GM12878 (cell line): ENCODE data around the gene FNDC11. TPM values are rescaled to one million over a fixed set of nuclear protein-coding genes. Genes with fewer than 3 reads are reported as not detected.

ENCODE experiments used
- ATAC-seq: fragments of 200-7000 bp; cut with Tn5 transposase; 3 replicates; pipeline ENCODE4 v1.9.1; 2020; ENCODE audit warnings: mild to moderate bottlenecking, moderate library complexity
- BruUV-seq: library from RNA; stranded (reverse); fragments of 400-500 nt; replicated peaks from 2 replicates; lab custom pipeline; 2021; lab: Mats Ljungman, UMichigan
- CTCF ChIA-PET: fragments of 300-600 bp; sonication (Branson Sonifier 250); formaldehyde crosslinking; extraction: SDS; loops from one replicate; lab custom pipeline; 2021; ENCODE audit warnings: inconsistent platforms; lab: Yijun Ruan, JAX
- POLR2A ChIA-PET: fragments of 350-600 bp; formaldehyde crosslinking; extraction: SDS; loops from one replicate; lab custom pipeline; 2021; ENCODE audit warnings: inconsistent platforms; lab: Charles Lee
- RAD21 ChIA-PET: fragments of 300-600 bp; sonication (Branson Sonifier 250); formaldehyde crosslinking; loops from one replicate; lab custom pipeline; 2023; ENCODE audit warnings: antibody characterized with exemption; ENCODE audit not compliant: unreplicated experiment; lab: Charles Lee
- SMC1A ChIA-PET: fragments of 300-600 bp; sonication (Branson Sonifier 250); formaldehyde crosslinking; loops from one replicate; lab custom pipeline; 2023; ENCODE audit not compliant: unreplicated experiment, uncharacterized antibody; lab: Charles Lee
- DNase-seq: peaks from one replicate; pipeline ENCODE4 v3.0.0-alpha.2; 2011; ENCODE audit warnings: low read depth, low spot score
- FAIRE-seq: peaks from 3 replicates; lab custom pipeline; 2011; peaks lifted over from hg19 to GRCh38; lab: Jason Lieb, UNC
- H2AFZ ChIP-seq: 2 replicates; pipeline ENCODE4 v1.6.0; 2011; ENCODE audit warnings: low read depth, low read length, control low read depth; ENCODE audit not compliant: control insufficient read depth
- H3K27ac ChIP-seq: 2 replicates; pipeline ENCODE4 v1.5.1; 2011; ENCODE audit warnings: control low read depth; ENCODE audit not compliant: control insufficient read depth, insufficient read depth
- H3K27me3 ChIP-seq, 2 experiments: replicated peaks in 1 of 2; 2 replicates each; pipeline versions ENCODE4 v1.6.0 to v1.6.1; 2011; ENCODE audit warnings: low read length in 1 of 2; ENCODE audit not compliant: control insufficient read depth in 2 of 2, insufficient read depth in 2 of 2
- H3K36me3 ChIP-seq, 2 experiments: 2 replicates each; pipeline ENCODE4 v1.5.1; 2011; ENCODE audit warnings: low read length in 1 of 2; ENCODE audit not compliant: control insufficient read depth in 2 of 2, insufficient read depth in 2 of 2
- H3K4me1 ChIP-seq: 2 replicates; pipeline ENCODE4 v1.6.1; 2011; ENCODE audit warnings: mild to moderate bottlenecking, low read length, moderate library complexity, mixed read lengths; ENCODE audit not compliant: control insufficient read depth, insufficient read depth
- H3K4me2 ChIP-seq: 2 replicates; pipeline ENCODE4 v1.6.0; 2011; ENCODE audit warnings: control low read depth; ENCODE audit not compliant: control insufficient read depth, insufficient read depth
- H3K4me3 ChIP-seq: fragments of 200-600 bp; sonication (generic); 2 replicates; pipeline ENCODE4 v1.5.1; 2016
- H3K79me2 ChIP-seq: 2 replicates; pipeline ENCODE4 v1.6.0; 2011; ENCODE audit warnings: low read length; ENCODE audit not compliant: control insufficient read depth, insufficient read depth
- H3K9ac ChIP-seq: 2 replicates; pipeline ENCODE4 v1.8.0; 2011; ENCODE audit warnings: low read length, control low read depth, mixed read lengths; ENCODE audit not compliant: control insufficient read depth, insufficient read depth
- H3K9me3 ChIP-seq: replicated peaks from 3 replicates; pipeline ENCODE4 v1.5.1; 2011; ENCODE audit warnings: mild to moderate bottlenecking, low read length; ENCODE audit not compliant: control insufficient read depth, insufficient read depth
- H4K20me1 ChIP-seq: 2 replicates; pipeline ENCODE4 v1.6.0; 2011; ENCODE audit not compliant: control insufficient read depth, insufficient read depth
- BCL11A ChIP-seq: IDR thresholded peaks from 2 replicates; pipeline ENCODE4 v1.6.1; 2011; ENCODE audit warnings: low read depth, low read length
- CBX3 ChIP-seq: fragments of 200-600 bp; sonication (generic); IDR thresholded peaks from 2 replicates; pipeline ENCODE4 v1.6.1; 2016; ENCODE audit warnings: low read depth, borderline replicate concordance
- CBX5 ChIP-seq: sonication (generic); IDR thresholded peaks from 2 replicates; pipeline ENCODE4 v1.6.1; 2016; ENCODE audit warnings: low read depth, moderate library complexity, mild to moderate bottlenecking, inconsistent platforms
- CHD1 ChIP-seq: IDR thresholded peaks from 2 replicates; pipeline ENCODE4 v1.6.1; 2012; ENCODE audit warnings: low read depth, low read length, improper control_type of control experiment
- CREB1 ChIP-seq: IDR thresholded peaks from 2 replicates; pipeline ENCODE4 v1.6.1; 2012; ENCODE audit warnings: low read depth, mild to moderate bottlenecking, inconsistent platforms
- DPF2 ChIP-seq: fragments of 450-650 bp; IDR thresholded peaks from 2 replicates; pipeline ENCODE4 v1.6.1; 2017; ENCODE audit warnings: mild to moderate bottlenecking
- EP300 ChIP-seq, 2 experiments: fragments of 150-350 bp in 1 of 2; IDR thresholded peaks; 2 replicates each; pipeline ENCODE4 v1.6.1; 2011 to 2012; ENCODE audit warnings: low read depth in 2 of 2, low read length in 2 of 2, borderline replicate concordance in 1 of 2, improper control_type of control experiment in 1 of 2, inconsistent platforms in 1 of 2; ENCODE audit not compliant: control insufficient read depth in 1 of 2
- ETV6 ChIP-seq, 2 experiments: fragments of 450-650 bp in 1 of 2; IDR thresholded peaks in 1 of 2; conservative IDR thresholded peaks in 1 of 2; 2 replicates each; pipeline ENCODE4 v1.6.1; 2014; ENCODE audit warnings: antibody characterized with exemption in 1 of 2, borderline replicate concordance in 1 of 2, low read depth in 1 of 2, mild to moderate bottlenecking in 1 of 2, moderate library complexity in 1 of 2
- FOXM1 ChIP-seq: IDR thresholded peaks from 2 replicates; pipeline ENCODE4 v1.6.1; 2012; ENCODE audit warnings: low read depth, mild to moderate bottlenecking, inconsistent platforms, low read length, moderate library complexity
- GABPA ChIP-seq: IDR thresholded peaks from 2 replicates; pipeline ENCODE4 v1.6.1; 2014; ENCODE audit warnings: antibody characterized with exemption, low read depth, mild to moderate bottlenecking, inconsistent platforms
- IKZF1 ChIP-seq: fragments of 450-650 bp; conservative IDR thresholded peaks from 2 replicates; pipeline ENCODE4 v1.6.1; 2017; ENCODE audit warnings: antibody characterized with exemption, mild to moderate bottlenecking
- IKZF2 ChIP-seq, 2 experiments: fragments of 450-650 bp; IDR thresholded peaks; 2 replicates each; pipeline ENCODE4 v1.6.1; 2017; ENCODE audit warnings: mild to moderate bottlenecking in 2 of 2, moderate library complexity in 2 of 2
- JUNB ChIP-seq: IDR thresholded peaks from 2 replicates; pipeline ENCODE4 v1.6.1; 2016; ENCODE audit warnings: antibody characterized with exemption, mild to moderate bottlenecking
- KAT2A ChIP-seq: conservative IDR thresholded peaks from 2 replicates; pipeline ENCODE4 v1.6.1; 2011; ENCODE audit warnings: low read depth, low read length; ENCODE audit not compliant: control insufficient read depth
- LARP7 ChIP-seq: fragments of 450-650 bp; IDR thresholded peaks from 2 replicates; pipeline ENCODE4 v1.6.1; 2017; ENCODE audit warnings: mild to moderate bottlenecking
- NFYB ChIP-seq: IDR thresholded peaks from 2 replicates; pipeline ENCODE4 v1.6.1; 2011; ENCODE audit warnings: low read depth, mild to moderate bottlenecking, low read length, improper control_type of control experiment, moderate library complexity; ENCODE audit not compliant: insufficient read depth
- PAX8 ChIP-seq: fragments of 450-650 bp; IDR thresholded peaks from 2 replicates; pipeline ENCODE4 v1.6.1; 2017; ENCODE audit warnings: mild to moderate bottlenecking, moderate library complexity
- SPI1 ChIP-seq: IDR thresholded peaks from 2 replicates; pipeline ENCODE4 v1.6.1; 2011; ENCODE audit warnings: low read depth, mild to moderate bottlenecking, low read length, moderate library complexity, borderline replicate concordance; ENCODE audit not compliant: insufficient read depth
- TCF3 ChIP-seq: IDR thresholded peaks from 2 replicates; pipeline ENCODE4 v1.6.1; 2012; ENCODE audit warnings: low read depth, mild to moderate bottlenecking, low read length, borderline replicate concordance; ENCODE audit not compliant: insufficient read depth
- ZBED1 ChIP-seq: IDR thresholded peaks from 2 replicates; pipeline ENCODE4 v1.6.1; 2016; ENCODE audit warnings: borderline replicate concordance
- ZNF622 ChIP-seq: fragments of 450-650 bp; IDR thresholded peaks from 2 replicates; pipeline ENCODE4 v1.6.1; 2017; ENCODE audit warnings: mild to moderate bottlenecking, inconsistent platforms
- WGBS: methylation state at CpG from one replicate; pipeline ENCODE4 v1.1.6; 2016; ENCODE audit warnings: low lambda C conversion rate; ENCODE audit not compliant: insufficient replicate concordance, insufficient coverage; ENCODE audit errors: missing lambda C conversion rate; 5-methylcytosine and 5-hydroxymethylcytosine counted together
- in situ Hi-C: fragments of 300-500 bp; cut with MboI; formaldehyde crosslinking; loops from 9 replicates; pipeline ENCODE4 v1.14.3; 2018; ENCODE audit warnings: mixed read lengths
- intact Hi-C: fragments of 100-400 bp; cut with micrococcal nuclease; formaldehyde crosslinking; loops from one replicate; pipeline ENCODE4 v1.14.2; 2022; ENCODE audit not compliant: unreplicated experiment
- polyA plus RNA-seq, 11 experiments: library from polyadenylated mRNA; depleted of rRNA in 4 of 11; unstranded in 6 of 11; stranded (reverse) in 5 of 11; fragments of >200 nt; fragmentation: Nextera tagmentation in 4 of 11; fragmentation: Illumina TruSeq in 1 of 11; extraction: Ambion mirVana in 4 of 11; extraction: Trizol in 1 of 11; gene quantifications; 1 replicate in 1 of 11; 2 replicates in 10 of 11; pipeline versions ENCODE4 v1.2.1 to v1.2.3, GENCODE V29; 2011 to 2016; ENCODE audit warnings: inconsistent platforms in 2 of 11, missing spikeins in 2 of 11, low read depth in 1 of 11
- total RNA-seq, 4 experiments: library from RNA; depleted of rRNA in 3 of 4; stranded (reverse); fragments of >200 nt in 3 of 4; fragmentation: Illumina TruSeq in 1 of 4; extraction: Trizol in 1 of 4; gene quantifications; 2 replicates each; pipeline versions ENCODE4 v1.2.1 to v1.2.3, GENCODE V29; 2013 to 2021
- TF ChIP-seq, protein P1 (sequence below): fragments of 450-650 bp; IDR thresholded peaks from 2 replicates; pipeline ENCODE4 v1.6.1; 2017; ENCODE audit warnings: mild to moderate bottlenecking, moderate library complexity

Gene FNDC11
- total and polyA plus RNA-seq, 10 of the 15 experiments (the other 5 are each of a cell fraction or from before 2014, with no cell fraction given) = 0.09 to 0.72 (median 0.34) TPM; not detected in 2

DNA sequence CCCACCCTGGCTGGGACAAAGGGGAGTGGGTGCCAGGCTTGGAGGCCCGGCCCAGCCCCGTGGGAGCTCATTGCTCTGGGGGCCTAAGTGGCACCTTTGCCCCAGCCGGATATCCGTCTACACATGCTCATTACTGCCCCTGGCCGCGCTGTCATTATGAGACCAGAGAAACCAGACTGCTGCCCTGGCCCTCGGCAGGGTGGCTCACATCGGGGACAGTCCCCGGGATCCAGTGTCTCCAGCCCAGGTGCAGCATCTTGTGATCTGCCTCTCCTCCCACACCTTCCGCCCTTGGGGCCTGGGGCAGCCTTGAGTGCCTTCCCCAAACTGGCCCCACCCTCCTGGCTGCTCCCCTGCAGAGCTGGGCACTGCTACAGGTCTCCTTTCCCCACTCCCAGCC lies 11.3 kb upstream of the FNDC11 start (continued):
- TF ChIP-seq IKZF2 (IDR thresholded peaks at IDR 0.05) (peak in 1 of 2 experiments; percentile 59; a peak in 1 of 4 replicates), ZBED1 (no peak), CBX3 (no peak), SPI1 (0 out of 2 replicates have a peak, but pooled peaks have one; percentile 9), JUNB (no peak), NFYB (no peak)
- TF ChIP-seq, protein P1, sequence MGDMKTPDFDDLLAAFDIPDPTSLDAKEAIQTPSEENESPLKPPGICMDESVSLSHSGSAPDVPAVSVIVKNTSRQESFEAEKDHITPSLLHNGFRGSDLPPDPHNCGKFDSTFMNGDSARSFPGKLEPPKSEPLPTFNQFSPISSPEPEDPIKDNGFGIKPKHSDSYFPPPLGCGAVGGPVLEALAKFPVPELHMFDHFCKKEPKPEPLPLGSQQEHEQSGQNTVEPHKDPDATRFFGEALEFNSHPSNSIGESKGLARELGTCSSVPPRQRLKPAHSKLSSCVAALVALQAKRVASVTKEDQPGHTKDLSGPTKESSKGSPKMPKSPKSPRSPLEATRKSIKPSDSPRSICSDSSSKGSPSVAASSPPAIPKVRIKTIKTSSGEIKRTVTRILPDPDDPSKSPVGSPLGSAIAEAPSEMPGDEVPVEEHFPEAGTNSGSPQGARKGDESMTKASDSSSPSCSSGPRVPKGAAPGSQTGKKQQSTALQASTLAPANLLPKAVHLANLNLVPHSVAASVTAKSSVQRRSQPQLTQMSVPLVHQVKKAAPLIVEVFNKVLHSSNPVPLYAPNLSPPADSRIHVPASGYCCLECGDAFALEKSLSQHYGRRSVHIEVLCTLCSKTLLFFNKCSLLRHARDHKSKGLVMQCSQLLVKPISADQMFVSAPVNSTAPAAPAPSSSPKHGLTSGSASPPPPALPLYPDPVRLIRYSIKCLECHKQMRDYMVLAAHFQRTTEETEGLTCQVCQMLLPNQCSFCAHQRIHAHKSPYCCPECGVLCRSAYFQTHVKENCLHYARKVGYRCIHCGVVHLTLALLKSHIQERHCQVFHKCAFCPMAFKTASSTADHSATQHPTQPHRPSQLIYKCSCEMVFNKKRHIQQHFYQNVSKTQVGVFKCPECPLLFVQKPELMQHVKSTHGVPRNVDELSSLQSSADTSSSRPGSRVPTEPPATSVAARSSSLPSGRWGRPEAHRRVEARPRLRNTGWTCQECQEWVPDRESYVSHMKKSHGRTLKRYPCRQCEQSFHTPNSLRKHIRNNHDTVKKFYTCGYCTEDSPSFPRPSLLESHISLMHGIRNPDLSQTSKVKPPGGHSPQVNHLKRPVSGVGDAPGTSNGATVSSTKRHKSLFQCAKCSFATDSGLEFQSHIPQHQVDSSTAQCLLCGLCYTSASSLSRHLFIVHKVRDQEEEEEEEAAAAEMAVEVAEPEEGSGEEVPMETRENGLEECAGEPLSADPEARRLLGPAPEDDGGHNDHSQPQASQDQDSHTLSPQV = no peak

DNA sequence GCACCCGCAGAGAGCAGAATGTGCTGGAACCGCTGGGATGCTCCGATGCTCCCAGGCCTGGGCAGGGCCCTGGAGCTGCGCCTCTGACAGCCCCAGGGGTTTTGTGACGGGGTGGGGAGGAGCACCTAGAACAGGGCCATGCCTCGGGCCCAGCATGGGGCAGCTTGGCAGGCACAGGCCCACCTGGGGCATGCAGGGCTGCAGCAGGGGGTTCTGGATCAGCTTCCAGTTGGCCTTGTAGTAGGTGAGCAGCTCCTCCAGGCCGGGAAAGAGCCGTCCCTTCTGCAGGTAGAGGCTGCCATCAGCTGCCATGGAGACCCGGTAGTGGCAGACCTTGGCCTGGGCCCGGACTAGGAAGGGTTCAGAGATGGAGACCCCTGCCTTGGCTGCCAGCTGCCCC lies 10.8 kb upstream of the FNDC11 start:
- no peak overlapping the region for H3K27ac ChIP-seq
- H3K4me3 ChIP-seq = no peak overlapping the region
- WGBS = 26% methylated on average over 10 of the region's 10 CpGs
- no peaks in the 10 kb centered on the region for H3K9me3 ChIP-seq
- no peak for DNase-seq
- ChIA-PET CTCF (interaction anchor here (1.2 to 1.3 kb wide), 2 partner anchors 9 to 12 kb away, joined by 4 to 9 read pairs; no protein-coding TSS in a partner anchor), SMC1A (interaction anchor here (1.2 kb wide), 1 partner anchor 99 kb away, joined by 4 read pairs; no protein-coding TSS in a partner anchor), RAD21 (interaction anchor here (0.6 to 1.7 kb wide), 5 partner anchors 10 to 321 kb away, joined by 3 to 9 read pairs (median 3); no protein-coding TSS in a partner anchor), POLR2A (interaction anchor here (0.6 to 1.5 kb wide), 6 partner anchors 9 to 258 kb away, joined by 3 to 5 read pairs (median 3); partner anchors contain the start of gene PPDPF)
- no peak for FAIRE-seq
- intact Hi-C loops = no loop called here
- no peaks in the 10 kb centered on the region for H3K27me3 ChIP-seq
- no peak overlapping the region for H3K4me2 ChIP-seq
- peaks cover 18% of the 10 kb centered on the region; the same call in 1 of the 2 replicates for H3K4me1 ChIP-seq
- no peaks in the 10 kb centered on the region for H3K36me3 ChIP-seq
- H3K9ac ChIP-seq = no peak overlapping the region
- BruUV-seq = no TSS peak
- no peaks in the 10 kb centered on the region for H3K79me2 ChIP-seq
- peak; percentile 3; the same call in 2 of the 3 replicates for ATAC-seq
- in situ Hi-C loops = no loop called here
- H2AFZ ChIP-seq = no peak overlapping the region
- no peaks in the 10 kb centered on the region for H4K20me1 ChIP-seq
- no peak for TF ChIP-seq KAT2A
- peak; percentile 13; the same call in 1 of the 2 replicates for TF ChIP-seq DPF2
- no peak for TF ChIP-seq GABPA
- peak; percentile 2; the same call in 1 of the 2 replicates for TF ChIP-seq LARP7
- no peak for TF ChIP-seq BCL11A
- no peak for TF ChIP-seq ETV6 (conservative IDR thresholded peaks at IDR 0.05 in 1 of 2, IDR thresholded peaks at IDR 0.05 in 1 of 2; ENCODE audit: borderline replicate concordance in 1 of 2, low read depth in 1 of 2)
- no peak for TF ChIP-seq CBX5
- no peak for TF ChIP-seq TCF3
- TF ChIP-seq EP300 (IDR thresholded peaks at IDR 0.05; ENCODE audit: borderline replicate concordance in 1 of 2, control insufficient read depth in 1 of 2, low read depth in 2 of 2, low read length in 2 of 2) = no peak
- TF ChIP-seq PAX8 = no peak
- no peak for TF ChIP-seq FOXM1
- 0 out of 2 replicates have a peak, but pooled peaks have one; percentile 36 for TF ChIP-seq IKZF1
- TF ChIP-seq CREB1 = no peak
- TF ChIP-seq ZNF622 = no peak
- TF ChIP-seq CHD1 = no peak
